Ishikawa (cell line): ENCODE results near the gene EDIL3.

ENCODE experiments used
- CEBPB ChIP-seq: IDR thresholded peaks from 2 replicates; pipeline ENCODE4 v1.6.1; 2012
- CREB1 ChIP-seq: IDR thresholded peaks from 2 replicates; pipeline ENCODE4 v1.6.1; 2012; ENCODE audit warnings: low read depth
- EGR1 ChIP-seq: IDR thresholded peaks from 2 replicates; pipeline ENCODE4 v1.6.1; 2012
- EP300 ChIP-seq: IDR thresholded peaks from 2 replicates; pipeline ENCODE4 v1.6.1; 2012; ENCODE audit warnings: borderline replicate concordance
- FOXM1 ChIP-seq: IDR thresholded peaks from 2 replicates; pipeline ENCODE4 v1.6.1; 2012; ENCODE audit warnings: low read depth, borderline replicate concordance
- NFIC ChIP-seq: IDR thresholded peaks from 2 replicates; pipeline ENCODE4 v1.6.1; 2012
- RAD21 ChIP-seq: IDR thresholded peaks from 2 replicates; pipeline ENCODE4 v1.6.1; 2012; ENCODE audit warnings: low read depth
- TAF1 ChIP-seq: IDR thresholded peaks from 2 replicates; pipeline ENCODE4 v1.6.1; 2012; ENCODE audit warnings: low read depth, mild to moderate bottlenecking
- TCF12 ChIP-seq: IDR thresholded peaks from 2 replicates; pipeline ENCODE4 v1.6.1; 2012; ENCODE audit warnings: low read depth
- TEAD4 ChIP-seq: IDR thresholded peaks from 2 replicates; pipeline ENCODE4 v1.6.1; 2012
- USF1 ChIP-seq: IDR thresholded peaks from 2 replicates; pipeline ENCODE4 v1.6.1; 2012
- YY1 ChIP-seq: IDR thresholded peaks from 2 replicates; pipeline ENCODE4 v1.6.1; 2012; ENCODE audit warnings: low read depth
- ZBTB7A ChIP-seq: IDR thresholded peaks from 2 replicates; pipeline ENCODE4 v1.6.1; 2012; ENCODE audit warnings: low read depth
- TF ChIP-seq, protein P1 (sequence below): IDR thresholded peaks from 2 replicates; pipeline ENCODE4 v1.6.1; 2012
- TF ChIP-seq, protein P2 (sequence below): IDR thresholded peaks from 2 replicates; pipeline ENCODE4 v1.6.1; 2012; ENCODE audit warnings: low read depth, mild to moderate bottlenecking

EDIL3 gene

DNA sequence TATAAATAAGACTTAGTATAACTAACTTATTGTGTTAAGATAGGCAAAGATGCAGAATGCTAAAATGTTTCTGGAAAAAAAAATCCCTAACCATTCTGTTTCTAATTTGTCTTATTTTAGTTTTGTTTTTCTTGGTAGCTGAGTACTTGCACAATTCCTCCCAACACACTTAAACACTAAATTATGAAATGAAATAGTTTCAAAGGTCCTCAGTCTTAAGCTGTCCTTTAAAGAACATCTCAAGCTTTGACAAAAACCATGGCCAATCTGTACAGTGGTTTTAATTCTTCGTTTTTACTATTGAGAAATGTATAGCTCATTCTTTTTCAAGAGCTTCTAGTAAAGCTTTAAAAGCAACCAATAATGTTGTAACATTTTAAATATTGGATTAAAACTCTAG lies 171.5 kb downstream of the EDIL3 start:
- TF ChIP-seq TCF12: no peak

- TF ChIP-seq, protein P1, sequence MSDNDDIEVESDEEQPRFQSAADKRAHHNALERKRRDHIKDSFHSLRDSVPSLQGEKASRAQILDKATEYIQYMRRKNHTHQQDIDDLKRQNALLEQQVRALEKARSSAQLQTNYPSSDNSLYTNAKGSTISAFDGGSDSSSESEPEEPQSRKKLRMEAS: no peak
- TF ChIP-seq CREB1: no peak
- TF ChIP-seq USF1: no peak
- no peak for TF ChIP-seq TCF12
- no peak for TF ChIP-seq EP300
- no peak for TF ChIP-seq CEBPB
- no peak for TF ChIP-seq RAD21
- no peak for TF ChIP-seq YY1
- TF ChIP-seq, protein P2, sequence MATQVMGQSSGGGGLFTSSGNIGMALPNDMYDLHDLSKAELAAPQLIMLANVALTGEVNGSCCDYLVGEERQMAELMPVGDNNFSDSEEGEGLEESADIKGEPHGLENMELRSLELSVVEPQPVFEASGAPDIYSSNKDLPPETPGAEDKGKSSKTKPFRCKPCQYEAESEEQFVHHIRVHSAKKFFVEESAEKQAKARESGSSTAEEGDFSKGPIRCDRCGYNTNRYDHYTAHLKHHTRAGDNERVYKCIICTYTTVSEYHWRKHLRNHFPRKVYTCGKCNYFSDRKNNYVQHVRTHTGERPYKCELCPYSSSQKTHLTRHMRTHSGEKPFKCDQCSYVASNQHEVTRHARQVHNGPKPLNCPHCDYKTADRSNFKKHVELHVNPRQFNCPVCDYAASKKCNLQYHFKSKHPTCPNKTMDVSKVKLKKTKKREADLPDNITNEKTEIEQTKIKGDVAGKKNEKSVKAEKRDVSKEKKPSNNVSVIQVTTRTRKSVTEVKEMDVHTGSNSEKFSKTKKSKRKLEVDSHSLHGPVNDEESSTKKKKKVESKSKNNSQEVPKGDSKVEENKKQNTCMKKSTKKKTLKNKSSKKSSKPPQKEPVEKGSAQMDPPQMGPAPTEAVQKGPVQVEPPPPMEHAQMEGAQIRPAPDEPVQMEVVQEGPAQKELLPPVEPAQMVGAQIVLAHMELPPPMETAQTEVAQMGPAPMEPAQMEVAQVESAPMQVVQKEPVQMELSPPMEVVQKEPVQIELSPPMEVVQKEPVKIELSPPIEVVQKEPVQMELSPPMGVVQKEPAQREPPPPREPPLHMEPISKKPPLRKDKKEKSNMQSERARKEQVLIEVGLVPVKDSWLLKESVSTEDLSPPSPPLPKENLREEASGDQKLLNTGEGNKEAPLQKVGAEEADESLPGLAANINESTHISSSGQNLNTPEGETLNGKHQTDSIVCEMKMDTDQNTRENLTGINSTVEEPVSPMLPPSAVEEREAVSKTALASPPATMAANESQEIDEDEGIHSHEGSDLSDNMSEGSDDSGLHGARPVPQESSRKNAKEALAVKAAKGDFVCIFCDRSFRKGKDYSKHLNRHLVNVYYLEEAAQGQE: no peak
- TF ChIP-seq TEAD4: no peak
- no peak for TF ChIP-seq ZBTB7A
- TF ChIP-seq NFIC: no peak
- TF ChIP-seq EGR1: no peak
- TF ChIP-seq TAF1: no peak
- TF ChIP-seq FOXM1: no peak
Measured at GRCh38 chr5:84204772-84205171, 179.9 kb downstream of the EDIL3 start.

DNA sequence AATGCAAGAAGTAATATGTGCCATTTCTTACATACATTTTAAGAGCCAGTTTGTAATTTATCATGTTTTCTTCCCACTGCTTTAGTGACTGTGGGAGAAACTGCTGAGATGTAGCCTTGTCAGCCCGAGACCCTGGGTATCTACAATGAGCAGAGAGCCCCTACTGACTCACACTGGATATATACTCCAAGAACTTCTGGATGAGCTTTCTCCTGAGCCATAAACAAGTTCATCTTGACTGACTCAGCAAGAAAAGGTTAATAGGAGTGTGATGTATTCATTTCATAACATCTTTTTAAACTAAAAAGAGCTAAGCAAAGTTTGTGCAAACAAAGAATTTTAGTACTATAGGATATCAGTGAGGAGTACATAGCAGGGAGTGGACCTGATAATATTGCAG lies 182.5 kb downstream of the EDIL3 start:
- TF ChIP-seq USF1 (no peak), CREB1 (no peak), RAD21 (no peak), YY1 (no peak), ZBTB7A (no peak), CEBPB (no peak), TEAD4 (no peak), EGR1 (no peak), TCF12 (no peak), NFIC (no peak), TAF1 (no peak), EP300 (no peak), FOXM1 (no peak)
- TF ChIP-seq, protein P1: no peak
- TF ChIP-seq, protein P2: no peak

DNA sequence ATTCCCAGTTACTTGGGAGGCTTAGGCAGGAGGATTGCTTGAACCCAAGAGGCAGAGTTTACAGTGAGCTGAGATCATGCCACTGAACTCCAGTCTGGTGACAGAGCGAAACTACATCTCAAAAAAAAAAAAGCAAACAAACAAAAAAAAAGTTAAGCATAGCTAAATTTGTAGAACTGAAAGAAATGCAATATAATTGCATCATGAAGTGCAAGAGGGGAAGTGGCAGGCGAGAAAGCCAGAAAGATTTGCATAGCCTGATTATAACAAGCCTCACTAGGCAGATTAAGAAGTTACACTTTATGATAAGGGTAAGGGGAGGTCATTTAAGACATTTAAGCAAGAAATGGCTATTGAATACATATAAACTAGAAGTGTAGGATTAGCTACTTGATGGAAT lies 187.1 kb downstream of the EDIL3 start:
- TF ChIP-seq, protein P2: no peak
- TF ChIP-seq TEAD4 (no peak), CREB1 (no peak), YY1 (no peak)

GRCh38 chr5:84191281-84191680 lies 193.4 kb downstream of the EDIL3 start:
- no peak for TF ChIP-seq NFIC
- TF ChIP-seq YY1: no peak
- TF ChIP-seq TCF12: no peak
- TF ChIP-seq CREB1: no peak
- TF ChIP-seq CEBPB: no peak
- no peak for TF ChIP-seq FOXM1
- TF ChIP-seq, protein P2: no peak
- TF ChIP-seq, protein P1: no peak
- no peak for TF ChIP-seq EGR1
- TF ChIP-seq RAD21: no peak
- no peak for TF ChIP-seq TAF1
- no peak for TF ChIP-seq EP300
- TF ChIP-seq TEAD4: no peak
- TF ChIP-seq ZBTB7A: no peak
- TF ChIP-seq USF1: no peak
